GM12873 (cell line): ENCODE data around the gene BLVRA.

Experiments used
- TF ChIP-seq, protein P1 (sequence below): IDR thresholded peaks from 2 replicates; pipeline ENCODE4 v1.5.1; 2012; ENCODE audit warnings: low read depth, mild to moderate bottlenecking, moderate library complexity, low read length, control low read depth; ENCODE audit not compliant: insufficient read depth; ENCODE audit errors: missing control alignments

Gene BLVRA

DNA sequence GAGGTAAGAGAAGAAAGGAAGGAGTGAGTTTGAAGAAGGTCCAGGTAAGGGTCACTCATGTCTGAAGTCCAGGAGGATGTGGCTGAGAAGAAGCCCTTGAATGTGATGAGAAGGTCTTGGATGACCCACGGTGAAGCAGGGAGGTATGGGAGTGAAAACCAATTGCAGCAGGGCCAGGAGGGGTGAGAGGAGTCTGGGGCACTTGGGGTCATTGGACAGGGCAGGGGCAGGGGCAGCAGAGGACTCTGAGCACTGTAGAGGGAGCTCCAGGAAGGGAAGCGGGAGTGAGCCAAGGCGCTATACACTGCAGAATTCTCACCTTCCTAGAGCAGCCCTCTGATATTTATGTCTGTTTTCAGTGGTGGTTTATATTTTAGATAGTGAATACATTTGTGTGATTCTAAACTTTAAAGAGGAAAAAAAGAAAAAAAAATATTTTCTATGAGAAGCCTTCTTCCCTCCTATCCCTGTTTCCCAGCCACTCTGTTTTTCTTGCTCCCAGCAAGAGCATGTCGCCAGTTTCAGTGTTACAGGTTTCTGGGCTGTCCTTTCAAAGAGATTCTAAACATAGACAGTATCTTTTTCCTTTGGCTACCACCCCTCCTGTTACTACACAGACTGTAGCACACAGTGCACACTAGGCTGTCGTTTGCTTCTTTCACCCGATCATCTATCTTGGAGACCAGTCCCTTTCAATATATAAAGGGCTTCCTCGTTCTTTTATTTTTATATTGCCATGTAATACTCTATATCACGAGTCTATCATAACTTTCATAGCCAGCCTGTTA lies 24.5 kb downstream of the BLVRA start:
- TF ChIP-seq, protein P1, sequence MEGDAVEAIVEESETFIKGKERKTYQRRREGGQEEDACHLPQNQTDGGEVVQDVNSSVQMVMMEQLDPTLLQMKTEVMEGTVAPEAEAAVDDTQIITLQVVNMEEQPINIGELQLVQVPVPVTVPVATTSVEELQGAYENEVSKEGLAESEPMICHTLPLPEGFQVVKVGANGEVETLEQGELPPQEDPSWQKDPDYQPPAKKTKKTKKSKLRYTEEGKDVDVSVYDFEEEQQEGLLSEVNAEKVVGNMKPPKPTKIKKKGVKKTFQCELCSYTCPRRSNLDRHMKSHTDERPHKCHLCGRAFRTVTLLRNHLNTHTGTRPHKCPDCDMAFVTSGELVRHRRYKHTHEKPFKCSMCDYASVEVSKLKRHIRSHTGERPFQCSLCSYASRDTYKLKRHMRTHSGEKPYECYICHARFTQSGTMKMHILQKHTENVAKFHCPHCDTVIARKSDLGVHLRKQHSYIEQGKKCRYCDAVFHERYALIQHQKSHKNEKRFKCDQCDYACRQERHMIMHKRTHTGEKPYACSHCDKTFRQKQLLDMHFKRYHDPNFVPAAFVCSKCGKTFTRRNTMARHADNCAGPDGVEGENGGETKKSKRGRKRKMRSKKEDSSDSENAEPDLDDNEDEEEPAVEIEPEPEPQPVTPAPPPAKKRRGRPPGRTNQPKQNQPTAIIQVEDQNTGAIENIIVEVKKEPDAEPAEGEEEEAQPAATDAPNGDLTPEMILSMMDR: no peak

DNA sequence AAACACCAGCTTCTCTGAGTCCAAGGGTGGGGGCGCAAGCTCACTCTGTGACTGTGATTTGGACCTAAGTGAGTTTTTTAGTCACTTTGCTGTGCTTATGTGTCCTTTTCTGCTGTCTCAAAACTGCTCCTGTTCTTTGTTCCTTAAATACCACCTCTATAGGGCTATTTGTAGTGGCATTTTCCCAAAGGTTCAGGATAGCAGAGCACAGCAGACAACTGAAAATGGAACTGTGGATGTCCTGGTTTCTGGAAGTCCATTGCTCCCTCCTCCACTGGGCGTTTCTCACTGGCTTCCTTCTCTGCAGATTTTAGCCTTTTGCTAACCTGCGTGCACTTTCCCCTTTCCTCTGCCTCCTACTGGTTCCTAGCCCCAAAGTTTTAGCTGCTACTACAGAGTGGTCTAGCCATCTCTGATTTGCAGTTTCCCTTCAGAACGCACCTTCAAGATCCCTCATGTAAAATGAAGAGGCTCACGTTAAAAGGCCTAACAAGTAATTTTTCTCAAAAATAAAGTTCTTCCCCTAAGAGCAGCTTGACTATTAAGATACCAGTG lies 25.6 kb downstream of the BLVRA start:
- TF ChIP-seq, protein P1: no peak

DNA sequence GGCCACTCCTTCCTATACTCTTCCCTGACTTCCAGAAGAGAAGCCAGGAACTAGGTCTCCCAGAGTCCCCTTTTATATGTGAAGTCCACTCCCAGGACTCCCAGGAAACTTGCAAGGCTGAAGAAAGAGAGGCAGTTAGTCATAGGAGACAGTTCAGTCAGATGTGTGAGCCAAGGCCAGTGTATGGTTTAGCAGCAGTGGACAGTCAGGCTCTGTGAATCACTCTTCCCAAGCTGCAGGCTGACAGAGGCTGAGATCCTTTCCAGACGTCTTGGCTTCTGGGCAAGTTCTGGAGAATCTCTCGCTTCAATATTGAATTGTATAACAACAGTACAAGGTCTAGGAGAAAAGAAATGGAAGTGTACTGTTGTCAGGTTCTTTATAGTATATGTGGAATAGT lies 26.9 kb downstream of the BLVRA start:
- TF ChIP-seq, protein P1: no peak

DNA sequence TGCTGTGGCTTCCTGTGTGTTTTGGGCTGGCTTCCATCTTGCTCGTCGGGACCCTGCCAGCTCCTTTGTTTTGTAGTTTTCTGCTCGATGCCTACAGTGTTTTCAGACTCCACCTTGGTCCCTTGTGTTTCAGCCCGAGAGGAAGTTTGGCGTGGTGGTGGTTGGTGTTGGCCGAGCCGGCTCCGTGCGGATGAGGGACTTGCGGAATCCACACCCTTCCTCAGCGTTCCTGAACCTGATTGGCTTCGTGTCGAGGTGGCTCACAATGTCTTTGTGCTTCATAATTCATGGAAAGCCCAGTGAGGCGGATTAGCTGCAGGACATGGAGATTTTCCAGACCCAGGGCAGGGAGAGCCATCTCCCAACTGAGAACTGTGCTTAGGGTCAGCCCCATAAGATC lies 29.3 kb downstream of the BLVRA start:
- TF ChIP-seq, protein P1: no peak

DNA sequence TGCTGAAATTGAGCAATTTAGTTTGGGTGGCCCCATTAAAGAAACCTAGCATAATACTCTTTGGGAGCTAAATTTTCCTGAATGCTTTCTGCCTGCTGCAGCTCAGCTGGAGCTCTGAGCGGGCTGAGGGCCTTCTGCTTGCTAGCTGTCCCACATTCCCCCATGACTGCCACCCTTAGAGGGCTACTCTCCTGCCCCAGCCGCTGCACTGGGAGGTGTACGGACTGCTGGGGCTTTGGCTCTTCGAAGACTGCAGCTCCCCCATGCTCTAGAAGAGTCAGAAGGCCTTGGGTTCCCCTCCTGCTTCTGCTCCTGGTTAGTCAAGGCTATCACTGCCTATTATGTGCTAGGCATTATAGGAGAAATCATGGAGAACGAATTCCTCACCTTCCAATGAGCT lies 31.5 kb downstream of the BLVRA start:
- TF ChIP-seq, protein P1: no peak

DNA sequence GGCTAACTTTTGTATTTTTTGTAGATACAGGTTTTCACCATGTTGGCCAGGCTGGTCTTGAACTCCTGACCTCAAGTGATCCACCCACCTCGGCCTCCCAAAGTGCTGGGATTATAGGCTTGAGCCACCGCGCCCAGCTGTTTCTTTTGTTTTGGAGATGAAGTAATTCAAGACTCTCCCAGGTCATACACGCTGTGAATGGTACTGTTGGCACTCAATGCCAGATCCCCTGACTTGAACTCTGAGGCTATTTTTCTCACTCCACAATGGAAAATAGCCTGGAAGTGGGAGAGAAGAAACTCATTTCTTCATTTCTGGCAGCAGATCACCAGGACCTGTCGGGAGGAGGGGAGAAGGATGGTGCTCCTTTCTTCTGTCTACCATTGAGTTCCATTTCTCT lies 32.4 kb downstream of the BLVRA start:
- TF ChIP-seq, protein P1: no peak

DNA sequence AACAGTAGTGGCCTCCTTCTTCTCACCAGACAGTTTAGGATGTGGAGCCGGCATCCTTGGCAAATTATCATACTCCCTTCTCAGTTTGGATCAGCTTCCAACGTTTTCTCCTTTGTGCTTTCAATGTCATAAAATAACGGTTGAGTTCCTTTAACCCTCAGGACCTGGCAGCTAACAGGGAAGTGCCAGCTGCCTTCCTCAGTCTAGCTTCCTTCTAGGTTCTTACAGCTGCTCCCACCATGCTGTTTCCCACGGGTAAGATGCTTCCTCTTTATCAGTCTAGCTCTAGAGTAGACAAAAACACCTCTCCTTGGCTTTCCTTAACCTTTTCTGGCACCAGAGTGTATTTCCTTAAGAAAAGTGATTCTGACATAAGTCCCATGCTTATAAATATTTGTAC lies 33.2 kb downstream of the BLVRA start:
- TF ChIP-seq, protein P1: no peak
